Caco-2 (cell line): ENCODE results near the gene PLCB4. TPM values are rescaled to one million over a fixed set of nuclear protein-coding genes. Genes with fewer than 3 reads are reported as not detected.

Source experiments
- BruUV-seq: library from RNA; stranded (reverse); fragments of 400-500 nt; replicated peaks from 2 replicates; lab custom pipeline; 2021; lab: Mats Ljungman, UMichigan
- CTCF ChIA-PET: fragments of 300-600 bp; sonication (Branson Sonifier 250); formaldehyde crosslinking; loops from one replicate; lab custom pipeline; 2022; ENCODE audit warnings: antibody characterized with exemption; lab: Charles Lee
- POLR2A ChIA-PET: fragments of 300-600 bp; sonication (Branson Sonifier 250); formaldehyde crosslinking; loops from one replicate; lab custom pipeline; 2022; ENCODE audit warnings: antibody characterized with exemption; lab: Charles Lee
- DNase-seq, 2 experiments: peaks; one replicate each; pipeline versions ENCODE4 v3.0.0 to v3.0.0-alpha.2; 2020 to 2022
- H3K27me3 ChIP-seq: replicated peaks from 2 replicates; pipeline ENCODE4 v1.6.0; 2011; ENCODE audit warnings: low read length; ENCODE audit not compliant: control insufficient read depth, insufficient read depth
- H3K36me3 ChIP-seq: 2 replicates; pipeline ENCODE4 v1.5.1; 2011; ENCODE audit warnings: low read length; ENCODE audit not compliant: control insufficient read depth, insufficient read depth
- H3K4me1 ChIP-seq: fragments of 250-450 bp; sonication (Bioruptor Pico); 2 replicates; pipeline ENCODE4 v1.5.1; 2020; ENCODE audit warnings: mild to moderate bottlenecking
- H3K4me3 ChIP-seq: 2 replicates; pipeline ENCODE4 v1.5.1; 2011; ENCODE audit warnings: low read depth, mild to moderate bottlenecking, control low read depth, low read length
- H3K9me3 ChIP-seq: fragments of 250-450 bp; sonication (Bioruptor Pico); 2 replicates; pipeline ENCODE4 v1.5.1; 2020; ENCODE audit warnings: mild to moderate bottlenecking, moderate library complexity
- H3K27ac Mint-ChIP-seq: one replicate; pipeline ENCODE4 v1.8.0; 2022; ENCODE audit warnings: mixed read lengths; ENCODE audit not compliant: unreplicated experiment
- H3K27me3 Mint-ChIP-seq: one replicate; pipeline ENCODE4 v1.8.0; 2022; ENCODE audit warnings: mixed read lengths; ENCODE audit not compliant: insufficient read depth, unreplicated experiment
- H3K36me3 Mint-ChIP-seq: one replicate; pipeline ENCODE4 v1.8.0; 2022; ENCODE audit warnings: mild to moderate bottlenecking, mixed read lengths; ENCODE audit not compliant: insufficient read depth, unreplicated experiment
- H3K4me1 Mint-ChIP-seq: one replicate; pipeline ENCODE4 v1.8.0; 2022; ENCODE audit warnings: low read depth, mixed read lengths; ENCODE audit not compliant: unreplicated experiment
- H3K4me3 Mint-ChIP-seq: one replicate; pipeline ENCODE4 v1.8.0; 2022; ENCODE audit warnings: mild to moderate bottlenecking, moderate library complexity, mixed read lengths; ENCODE audit not compliant: unreplicated experiment
- H3K9me3 Mint-ChIP-seq: one replicate; pipeline ENCODE4 v1.8.0; 2022; ENCODE audit warnings: mixed read lengths; ENCODE audit not compliant: unreplicated experiment
- CTCF ChIP-seq, 2 experiments: fragments of 200-600 bp in 1 of 2; IDR thresholded peaks; 1 replicate in 1 of 2; 2 replicates in 1 of 2; pipeline versions ENCODE4 v1.5.1 to v1.8.0; 2011 to 2022; ENCODE audit warnings: antibody characterized with exemption in 1 of 2, control low read depth in 1 of 2, inconsistent platforms in 1 of 2, low read depth in 1 of 2, low read length in 1 of 2, mild to moderate bottlenecking in 1 of 2, moderate library complexity in 1 of 2; ENCODE audit not compliant: insufficient read depth in 1 of 2, severe bottlenecking in 1 of 2, unreplicated experiment in 1 of 2
- intact Hi-C: fragments of 100-400 bp; cut with micrococcal nuclease; formaldehyde crosslinking; loops from one replicate; pipeline ENCODE4 v1.10.0; 2022; ENCODE audit not compliant: unreplicated experiment
- total RNA-seq: library from RNA; stranded (reverse); gene quantifications from 2 replicates; pipeline ENCODE4 v1.2.3, GENCODE V29; 2022

The PLCB4 gene
- total RNA-seq, 1 experiment from 2014 or later = 3.0 TPM

GRCh38 chr20:9021699-9022098 is 47.2 kb upstream of the PLCB4 start:
- Mint-ChIP-seq H3K4me1 (no peaks in the 10 kb centered on the region), H3K36me3 (no peaks in the 10 kb centered on the region), H3K27me3 (peaks cover 21% of the 10 kb centered on the region), H3K9me3 (no peaks in the 10 kb centered on the region), H3K27ac (no peak overlapping the region), H3K4me3 (no peak overlapping the region)
- ChIA-PET CTCF (no interaction called here), POLR2A (no interaction called here)
- no peaks in the 10 kb centered on the region for H3K36me3 ChIP-seq
- no peaks in the 10 kb centered on the region for H3K27me3 ChIP-seq
- no peaks in the 10 kb centered on the region for H3K4me1 ChIP-seq
- intact Hi-C loops = no loop called here
- TF ChIP-seq CTCF (IDR thresholded peaks at IDR 0.05; ENCODE audit: insufficient read depth in 1 of 2, low read depth in 1 of 2, low read length in 1 of 2, severe bottlenecking in 1 of 2, unreplicated experiment in 1 of 2) = no peak
- BruUV-seq = no TSS peak
- H3K4me3 ChIP-seq = no peak overlapping the region
- no peaks in the 10 kb centered on the region for H3K9me3 ChIP-seq
- no peak for DNase-seq

GRCh38 chr20:9022376-9022775 is 46.5 kb upstream of the PLCB4 start:
- Mint-ChIP-seq H3K9me3 (no peaks in the 10 kb centered on the region), H3K27ac (no peak overlapping the region), H3K4me1 (no peaks in the 10 kb centered on the region), H3K36me3 (no peaks in the 10 kb centered on the region), H3K27me3 (peaks cover 21% of the 10 kb centered on the region), H3K4me3 (no peak overlapping the region)
- no peak for TF ChIP-seq CTCF (IDR thresholded peaks at IDR 0.05; ENCODE audit: insufficient read depth in 1 of 2, low read depth in 1 of 2, low read length in 1 of 2, severe bottlenecking in 1 of 2, unreplicated experiment in 1 of 2)
- H3K4me1 ChIP-seq = no peaks in the 10 kb centered on the region
- no peak overlapping the region for H3K4me3 ChIP-seq
- intact Hi-C loops = no loop called here
- H3K9me3 ChIP-seq = no peaks in the 10 kb centered on the region
- POLR2A ChIA-PET = no interaction called here
- CTCF ChIA-PET = interaction anchor here (0.6 kb wide), 1 partner anchor 152 kb away, joined by 5 read pairs; no protein-coding TSS in a partner anchor
- no peaks in the 10 kb centered on the region for H3K27me3 ChIP-seq
- no peak for DNase-seq
- no peaks in the 10 kb centered on the region for H3K36me3 ChIP-seq
- no TSS peak for BruUV-seq

GRCh38 chr20:9024606-9025005 is 44.3 kb upstream of the PLCB4 start:
- H3K4me1 Mint-ChIP-seq = no peaks in the 10 kb centered on the region
- no peaks in the 10 kb centered on the region for H3K36me3 Mint-ChIP-seq
- CTCF ChIA-PET = no interaction called here
- no peak overlapping the region for H3K4me3 Mint-ChIP-seq
- Histone ChIP-seq H3K36me3 (no peaks in the 10 kb centered on the region), H3K27me3 (no peaks in the 10 kb centered on the region), H3K4me3 (no peak overlapping the region), H3K9me3 (no peaks in the 10 kb centered on the region), H3K4me1 (no peaks in the 10 kb centered on the region)
- no TSS peak for BruUV-seq
- peaks cover 16% of the 10 kb centered on the region for H3K27me3 Mint-ChIP-seq
- H3K27ac Mint-ChIP-seq = no peak overlapping the region
- no peak for DNase-seq
- intact Hi-C loops = no loop called here
- POLR2A ChIA-PET = no interaction called here
- H3K9me3 Mint-ChIP-seq = no peaks in the 10 kb centered on the region
- TF ChIP-seq CTCF (IDR thresholded peaks at IDR 0.05; ENCODE audit: insufficient read depth in 1 of 2, low read depth in 1 of 2, low read length in 1 of 2, severe bottlenecking in 1 of 2, unreplicated experiment in 1 of 2) = no peak
